Transverse colon (tissue), 4 donors: ENCODE measurements around the gene ZNF558. TPM values are rescaled to one million over a fixed set of nuclear protein-coding genes. Genes with fewer than 3 reads are reported as not detected.
"Not testable (repeated sequence)": the region's sequence is repeated elsewhere in the genome, so short reads cannot be mapped to it uniquely, and the experiment has no call there.

Source experiments
- DNase-seq: peaks from one replicate; pipeline ENCODE4 v3.0.0-alpha.2; 2019
- H3K27ac ChIP-seq, 4 donors: fragments of 200-600 bp; sonication (generic); 2 replicates each; pipeline ENCODE4 v1.5.1; 2016 to 2018; ENCODE audit warnings: inconsistent platforms in 4 of 4
- H3K27me3 ChIP-seq: fragments of 200-600 bp; sonication (generic); 2 replicates; pipeline ENCODE4 v1.5.1; 2017; ENCODE audit warnings: inconsistent platforms
- H3K36me3 ChIP-seq, 4 donors: fragments of 200-600 bp; sonication (generic); 2 replicates each; pipeline ENCODE4 v1.5.1; 2017 to 2019; ENCODE audit warnings: inconsistent platforms in 4 of 4
- H3K4me1 ChIP-seq, 4 donors: fragments of 200-600 bp; sonication (generic); 2 replicates each; pipeline ENCODE4 v1.5.1; 2017 to 2020; ENCODE audit warnings: inconsistent platforms in 4 of 4
- H3K4me3 ChIP-seq, 4 donors: fragments of 200-600 bp; sonication (generic); 1 replicate in 1 of 4; 2 replicates in 3 of 4; pipeline versions ENCODE4 v1.5.1 to v1.6.1; 2017 to 2019; ENCODE audit warnings: inconsistent platforms in 4 of 4
- H3K9me3 ChIP-seq, 2 donors: fragments of 200-600 bp; sonication (generic); 2 replicates each; pipeline ENCODE4 v1.5.1; 2017 to 2019; ENCODE audit warnings: inconsistent platforms in 2 of 2
- CTCF ChIP-seq, 5 experiments: fragments of 200-600 bp in 3 of 5; fragments of 450-650 bp in 2 of 5; sonication (generic) in 3 of 5; IDR thresholded peaks; 1 replicate in 2 of 5; 2 replicates in 3 of 5; pipeline ENCODE4 v1.5.1; 2016 to 2017; ENCODE audit warnings: antibody characterized with exemption in 5 of 5, inconsistent platforms in 3 of 5, mild to moderate bottlenecking in 2 of 5, moderate library complexity in 1 of 5
- EP300 ChIP-seq: sonication (generic); formaldehyde crosslinking; IDR thresholded peaks from one replicate; pipeline ENCODE4 v1.6.1; 2017; ENCODE audit warnings: antibody characterized with exemption, low read depth
- POLR2A ChIP-seq: fragments of 450-650 bp; IDR thresholded peaks from one replicate; pipeline ENCODE4 v1.6.1; 2016; ENCODE audit warnings: antibody characterized with exemption, mild to moderate bottlenecking, moderate library complexity
- POLR2AphosphoS5 ChIP-seq, 3 donors: sonication (generic); formaldehyde crosslinking; IDR thresholded peaks; one replicate each; pipeline ENCODE4 v1.6.1; 2016; ENCODE audit warnings: antibody characterized with exemption in 3 of 3
- WGBS, 2 donors: methylation state at CpG; one replicate each; pipeline ENCODE4 v1.1.5; 2018; ENCODE audit warnings: low coverage in 1 of 2; 5-methylcytosine and 5-hydroxymethylcytosine counted together
- in situ Hi-C, 4 donors: fragments of 200-750 bp; cut with MboI; loops; one replicate each; pipeline versions ENCODE4 v1.15.0 to v1.15.1; 2017; ENCODE audit warnings: low sequenced_read_pairs in 3 of 4, low pct_ligation_motif_present in 1 of 4, low pct_unique_long_range_greater_than_20kb in 1 of 4
- intact Hi-C: fragments of 100-400 bp; cut with DNase I; formaldehyde crosslinking; loops from one replicate; pipeline ENCODE4 v1.15.1; 2023; ENCODE audit warnings: low total_unique reads
- total RNA-seq, 4 donors: library from RNA; depleted of rRNA; stranded (reverse); fragments of >200 nt; gene quantifications; one replicate each; pipeline ENCODE4 v1.1.0, GENCODE V29; 2016

Gene ZNF558
- total RNA-seq, 4 donors from 2014 or later: 17.2 to 77.6 (median 28.1) TPM

DNA sequence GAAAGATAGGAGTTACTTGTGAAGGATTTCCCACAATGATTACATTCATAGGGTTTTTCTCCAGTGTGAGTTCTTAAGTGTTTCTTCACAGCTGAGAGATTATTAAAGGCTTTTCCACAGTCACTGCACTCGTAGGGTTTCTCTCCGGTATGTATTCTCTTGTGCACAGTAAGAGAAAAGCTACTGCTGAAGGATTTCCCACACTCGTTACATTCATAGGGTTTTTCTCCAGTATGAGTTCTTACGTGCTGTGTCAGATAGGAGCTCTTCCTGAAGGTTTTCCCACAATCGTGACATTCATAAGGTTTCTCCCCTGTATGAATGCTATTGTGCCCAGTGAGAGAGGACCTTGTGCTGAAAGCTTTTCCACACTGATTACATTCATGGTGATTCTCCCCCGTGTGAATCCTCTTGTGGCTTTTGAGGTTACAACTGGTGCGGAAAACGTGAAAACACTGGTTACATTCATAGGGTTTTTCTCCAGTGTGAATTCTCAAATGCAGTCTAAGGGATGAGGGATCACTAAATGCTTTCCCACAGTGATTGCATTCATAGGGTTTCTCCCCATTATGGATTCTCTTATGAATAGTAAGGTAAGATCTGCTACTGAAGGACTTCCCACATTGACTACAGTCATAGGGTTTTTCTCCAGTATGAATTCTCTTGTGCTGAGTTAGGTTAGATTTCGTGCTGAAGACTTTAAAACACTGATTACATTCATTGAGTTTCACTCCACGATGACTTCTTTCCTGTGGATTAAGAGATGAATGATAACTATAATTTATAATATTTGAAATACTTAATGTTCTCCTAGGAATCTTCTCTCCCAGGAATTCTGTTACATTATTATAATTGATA is 20.6 kb downstream of the ZNF558 start:
- H3K36me3 ChIP-seq: peaks cover 10 to 100% (median 53%) of the 10 kb centered on the region in 4 donors
- in situ Hi-C loops: no loop called here
- H3K27me3 ChIP-seq: no peaks in the 10 kb centered on the region
- no peak overlapping the region for H3K4me3 ChIP-seq
- TF ChIP-seq EP300: no peak
- no peak for TF ChIP-seq POLR2A
- no peak for TF ChIP-seq CTCF (IDR thresholded peaks at IDR 0.05)
- no peak for TF ChIP-seq POLR2AphosphoS5 (IDR thresholded peaks at IDR 0.05)
- H3K9me3 ChIP-seq: peaks cover 99% of the 10 kb centered on the region in 2 donors
- intact Hi-C loops: no loop called here
- H3K4me1 ChIP-seq: no peaks in the 10 kb centered on the region
- WGBS, 2 donors: 95 to 98% methylated on average over 6 to 10 of the region's 10 CpGs
- H3K27ac ChIP-seq: no peak overlapping the region
- no peak for DNase-seq

- H3K4me1 ChIP-seq: no peaks in the 10 kb centered on the region
- H3K4me3 ChIP-seq: no peak overlapping the region
- peaks cover 3 to 65% (median 31%) of the 10 kb centered on the region in 4 donors for H3K36me3 ChIP-seq
- 77 to 86% methylated on average over 1 of the region's 1 CpG for WGBS, 2 donors
- in situ Hi-C loops (no loop called here), intact Hi-C loops (no loop called here)
- TF ChIP-seq POLR2AphosphoS5 (IDR thresholded peaks at IDR 0.05): no peak
- TF ChIP-seq EP300: no peak
- no peak for TF ChIP-seq POLR2A
- TF ChIP-seq CTCF (IDR thresholded peaks at IDR 0.05): no peak
- no peak for DNase-seq
- peaks cover 86 to 88% of the 10 kb centered on the region in 2 donors for H3K9me3 ChIP-seq
- H3K27ac ChIP-seq: no peak overlapping the region
- H3K27me3 ChIP-seq: no peaks in the 10 kb centered on the region
Observed at GRCh38 chr19:8806661-8807060, 25.4 kb downstream of the ZNF558 start.

GRCh38 chr19:8794823-8795222 is 37.3 kb downstream of the ZNF558 start:
- no peak for DNase-seq
- Histone ChIP-seq H3K9me3 (peaks cover 12 to 19% of the 10 kb centered on the region in 2 donors), H3K4me3 (no peak overlapping the region), H3K4me1 (no peaks in the 10 kb centered on the region), H3K27me3 (no peaks in the 10 kb centered on the region), H3K27ac (no peak overlapping the region), H3K36me3 (no peaks in the 10 kb centered on the region)
- TF ChIP-seq EP300: no peak
- no peak for TF ChIP-seq POLR2AphosphoS5 (IDR thresholded peaks at IDR 0.05)
- TF ChIP-seq POLR2A: no peak
- TF ChIP-seq CTCF (IDR thresholded peaks at IDR 0.05): no peak
- intact Hi-C loops: no loop called here
- in situ Hi-C loops: no loop called here
- WGBS, 2 donors: 43 to 50% methylated on average over 1 of the region's 1 CpG

DNA sequence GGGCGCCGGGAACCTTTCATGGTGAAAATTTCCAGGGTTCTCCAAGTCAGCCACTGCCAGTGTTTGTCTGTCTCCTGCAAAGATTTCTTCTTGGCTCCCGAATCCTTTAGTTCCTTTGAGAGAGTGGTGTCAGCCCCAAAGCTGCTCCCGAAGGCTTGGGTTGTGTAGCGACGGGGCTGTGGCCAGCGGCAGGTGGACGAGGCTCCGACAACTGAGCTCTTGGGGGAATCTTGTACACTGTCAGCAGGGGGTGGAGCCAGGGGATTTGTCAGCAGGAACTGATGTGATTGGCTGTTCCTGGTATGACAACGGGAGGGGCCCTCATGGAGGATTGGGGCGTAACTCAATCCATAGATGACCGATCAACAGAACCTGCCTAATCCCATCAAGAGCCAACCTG is 58.5 kb downstream of the ZNF558 start:
- H3K27ac ChIP-seq, H3K27me3 ChIP-seq, in situ Hi-C loops, H3K4me3 ChIP-seq, intact Hi-C loops, H3K36me3 ChIP-seq, DNase-seq, H3K9me3 ChIP-seq, H3K4me1 ChIP-seq: not testable (repeated sequence)
- no CpG with 5 or more reads among the region's 12 CpGs for WGBS, 2 donors

DNA sequence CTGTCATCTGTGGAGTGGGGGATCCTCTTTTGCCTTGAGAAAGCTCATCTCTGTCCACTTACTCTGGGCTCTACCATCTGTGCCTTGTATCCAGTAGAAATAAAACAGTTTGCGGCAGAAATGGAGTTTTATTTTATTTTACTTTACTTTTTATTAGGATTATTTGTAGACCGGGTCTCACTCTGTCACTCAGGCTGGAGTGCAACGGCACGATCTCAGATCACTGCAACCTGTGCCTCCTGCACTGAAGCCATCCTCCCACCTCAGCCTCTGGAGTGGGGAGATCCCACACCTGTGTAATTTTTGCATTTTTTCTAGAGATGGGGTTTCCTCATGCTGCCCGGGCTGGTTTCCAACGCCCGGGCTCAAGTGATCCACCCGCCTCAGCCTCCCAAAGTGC is 62.8 kb downstream of the ZNF558 start:
- in situ Hi-C loops, H3K27me3 ChIP-seq, H3K9me3 ChIP-seq, DNase-seq, H3K4me3 ChIP-seq, H3K4me1 ChIP-seq, H3K27ac ChIP-seq, H3K36me3 ChIP-seq, intact Hi-C loops: not testable (repeated sequence)
- 95% methylated on average over 4 of the region's 8 CpGs; no CpG with 5 or more reads in 1 of the 2 donors for WGBS, 2 donors

DNA sequence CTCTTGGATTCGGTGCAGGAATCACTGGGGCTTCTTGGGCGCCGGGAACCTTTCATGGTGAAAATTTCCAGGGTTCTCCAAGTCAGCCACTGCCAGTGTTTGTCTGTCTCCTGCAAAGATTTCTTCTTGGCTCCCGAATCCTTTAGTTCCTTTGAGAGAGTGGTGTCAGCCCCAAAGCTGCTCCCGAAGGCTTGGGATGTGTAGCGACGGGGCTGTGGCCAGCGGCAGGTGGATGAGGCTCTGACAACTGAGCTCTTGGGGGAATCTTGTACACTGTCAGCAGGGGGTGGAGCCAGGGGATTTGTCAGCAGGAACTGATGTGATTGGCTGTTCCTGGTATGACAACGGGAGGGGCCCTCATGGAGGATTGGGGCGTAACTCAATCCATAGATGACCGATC is 64.8 kb downstream of the ZNF558 start:
- WGBS, 2 donors: 86% methylated on average over 5 of the region's 11 CpGs; no CpG with 5 or more reads in 1 of the 2 donors
- in situ Hi-C loops, intact Hi-C loops: not testable (repeated sequence)

More for the DNA sequence above, 64.8 kb downstream of the ZNF558 start:
- H3K27ac ChIP-seq, H3K9me3 ChIP-seq, H3K4me1 ChIP-seq, DNase-seq, H3K4me3 ChIP-seq, H3K27me3 ChIP-seq, H3K36me3 ChIP-seq: not testable (repeated sequence)
